SK-N-SH (cell line): Measurements from ENCODE around the gene BTNL8. TPM values are rescaled to one million over a fixed set of nuclear protein-coding genes. Genes with fewer than 3 reads are reported as not detected.

ENCODE experiments used
- CTCF ChIA-PET: fragments of 300-600, 350-600 bp; formaldehyde crosslinking; extraction: SDS; loops from one replicate; lab custom pipeline; 2021; lab: Yijun Ruan, JAX
- POLR2A ChIA-PET: fragments of 350-600 bp; sonication (Branson Sonifier 250); formaldehyde crosslinking; extraction: SDS; loops from one replicate; lab custom pipeline; 2020; ENCODE audit warnings: antibody characterized with exemption, inconsistent platforms; lab: Yijun Ruan, JAX
- DNase-seq: peaks from one replicate; pipeline ENCODE4 v3.0.0; 2012
- H2AFZ ChIP-seq: fragments of 200-600 bp; sonication (generic); 2 replicates; pipeline ENCODE4 v1.8.1; 2016; ENCODE audit warnings: antibody characterized with exemption, mild to moderate bottlenecking, low read depth
- H3F3A ChIP-seq: fragments of 200-600 bp; sonication (generic); replicated peaks from 2 replicates; pipeline ENCODE3; 2016; ENCODE audit warnings: antibody characterized with exemption, mild to moderate bottlenecking; ENCODE audit not compliant: insufficient read depth
- H3K27ac ChIP-seq, 2 experiments: fragments of 200-500 bp in 1 of 2; fragments of 200-600 bp in 1 of 2; sonication (Bioruptor generic) in 1 of 2; sonication (generic), shearing (Covaris generic) in 1 of 2; 2 replicates each; pipeline versions ENCODE4 v1.5.1 to v1.6.1; 2014 to 2016; ENCODE audit warnings: low read depth in 2 of 2, inconsistent platforms in 1 of 2, low read length in 1 of 2, mild to moderate bottlenecking in 1 of 2, mixed read lengths in 1 of 2
- H3K27me3 ChIP-seq: fragments of 200-600 bp; sonication (generic), shearing (Covaris generic); 2 replicates; pipeline ENCODE4 v1.6.1; 2016; ENCODE audit warnings: mixed run types; ENCODE audit not compliant: insufficient read depth
- H3K36me3 ChIP-seq, 2 experiments: fragments of 200-500 bp in 1 of 2; fragments of 200-600 bp in 1 of 2; sonication (Bioruptor generic) in 1 of 2; sonication (generic) in 1 of 2; replicated peaks in 1 of 2; 2 replicates each; pipeline versions ENCODE3 to v1.5.1; 2014 to 2016; ENCODE audit warnings: low read length in 1 of 2, mild to moderate bottlenecking in 1 of 2; ENCODE audit not compliant: insufficient read depth in 2 of 2, control insufficient read depth in 1 of 2
- H3K4me1 ChIP-seq, 2 experiments: fragments of 200-500 bp in 1 of 2; fragments of 200-600 bp in 1 of 2; sonication (Bioruptor generic) in 1 of 2; sonication (generic), shearing (Covaris generic) in 1 of 2; 2 replicates each; pipeline versions ENCODE4 v1.5.1 to v1.6.1; 2014 to 2016; ENCODE audit warnings: low read depth in 1 of 2, low read length in 1 of 2, mixed run types in 1 of 2; ENCODE audit not compliant: insufficient read depth in 2 of 2, control insufficient read depth in 1 of 2
- H3K4me2 ChIP-seq: fragments of 200-600 bp; sonication (generic), shearing (Covaris generic); 2 replicates; pipeline ENCODE4 v1.6.1; 2017; ENCODE audit warnings: mixed run types
- H3K4me3 ChIP-seq, 2 experiments: fragments of 200-500 bp in 1 of 2; fragments of 200-600 bp in 1 of 2; sonication (Bioruptor generic) in 1 of 2; sonication (generic), shearing (Covaris generic) in 1 of 2; 2 replicates each; pipeline versions ENCODE4 v1.5.1 to v1.8.1; 2014 to 2016; ENCODE audit warnings: low read depth in 2 of 2, inconsistent platforms in 1 of 2, low read length in 1 of 2, mild to moderate bottlenecking in 1 of 2, mixed read lengths in 1 of 2, moderate library complexity in 1 of 2
- H3K79me2 ChIP-seq: fragments of 200-600 bp; sonication (generic); 2 replicates; pipeline ENCODE4 v1.8.1; 2017; ENCODE audit warnings: mild to moderate bottlenecking; ENCODE audit not compliant: insufficient read depth
- H3K9ac ChIP-seq: fragments of 200-600 bp; sonication (generic); 2 replicates; pipeline ENCODE4 v1.6.1; 2017; ENCODE audit warnings: mixed run types
- H3K9me2 ChIP-seq: fragments of 200-600 bp; sonication (generic); 2 replicates; pipeline ENCODE4 v1.6.1; 2017; ENCODE audit warnings: mixed run types
- H3K9me3 ChIP-seq: fragments of 200-600 bp; sonication (generic); 2 replicates; pipeline ENCODE4 v1.6.1; 2017; ENCODE audit warnings: mixed run types, mild to moderate bottlenecking, moderate library complexity
- H4K20me1 ChIP-seq: fragments of 200-600 bp; sonication (generic); 2 replicates; pipeline ENCODE4 v1.6.1; 2017; ENCODE audit warnings: mild to moderate bottlenecking, mixed run types; ENCODE audit not compliant: insufficient read depth
- CHD2 ChIP-seq: fragments of 150-350 bp; IDR thresholded peaks from 2 replicates; pipeline ENCODE4 v1.6.1; 2018; ENCODE audit warnings: low read length; ENCODE audit not compliant: partially characterized antibody
- ELF1 ChIP-seq: IDR thresholded peaks from 2 replicates; pipeline ENCODE4 v1.4.0; 2012
- GABPA ChIP-seq: IDR thresholded peaks from 2 replicates; pipeline ENCODE4 v1.4.0; 2012; ENCODE audit warnings: low read depth, mild to moderate bottlenecking
- GATA2 ChIP-seq: sonication (generic); formaldehyde crosslinking; IDR thresholded peaks from 2 replicates; pipeline ENCODE4 v1.5.0; 2020; ENCODE audit warnings: mild to moderate bottlenecking, missing genetic modification reagents
- JUND ChIP-seq: IDR thresholded peaks from 2 replicates; pipeline ENCODE4 v1.4.0; 2012
- NFIC ChIP-seq: IDR thresholded peaks from 2 replicates; pipeline ENCODE4 v1.4.0; 2012; ENCODE audit warnings: borderline replicate concordance
- NRF1 ChIP-seq: IDR thresholded peaks from 2 replicates; pipeline ENCODE4 v1.6.1; 2012; ENCODE audit warnings: low read depth, mild to moderate bottlenecking, low read length
- RCOR1 ChIP-seq: fragments of 150-350 bp; IDR thresholded peaks from 2 replicates; pipeline ENCODE4 v1.6.1; 2017; ENCODE audit warnings: antibody characterized with exemption, low read length
- RFX5 ChIP-seq: IDR thresholded peaks from 2 replicates; pipeline ENCODE4 v1.6.1; 2012; ENCODE audit warnings: mild to moderate bottlenecking, improper control_type of control experiment, low read length
- RXRA ChIP-seq: IDR thresholded peaks from 2 replicates; pipeline ENCODE4 v1.4.0; 2012; ENCODE audit warnings: low read depth, mild to moderate bottlenecking, borderline replicate concordance
- TCF12 ChIP-seq: IDR thresholded peaks from 2 replicates; pipeline ENCODE4 v1.4.0; 2012
- YY1 ChIP-seq: IDR thresholded peaks from 2 replicates; pipeline ENCODE4 v1.4.0; 2012; ENCODE audit warnings: low read depth, mild to moderate bottlenecking
- WGBS: methylation state at CpG from one replicate; pipeline ENCODE4 v1.1.6; 2017; ENCODE audit warnings: low lambda C conversion rate; 5-methylcytosine and 5-hydroxymethylcytosine counted together
- polyA plus RNA-seq, 3 experiments: library from polyadenylated mRNA; depleted of rRNA; stranded (reverse); fragments of >200 nt; gene quantifications; 2 replicates each; pipeline ENCODE4 v1.2.3, GENCODE V29; 2012
- TF ChIP-seq, protein P1 (sequence below): fragments of 150-350 bp; IDR thresholded peaks from 2 replicates; pipeline ENCODE4 v1.6.1; 2016; ENCODE audit warnings: mild to moderate bottlenecking, low read depth, low read length
- TF ChIP-seq, protein P2 (sequence below): IDR thresholded peaks from 2 replicates; pipeline ENCODE4 v1.6.1; 2012; ENCODE audit warnings: mild to moderate bottlenecking, low read depth, low read length, moderate library complexity
- TF ChIP-seq, protein P3 (sequence below): fragments of 150-350 bp; IDR thresholded peaks from 2 replicates; pipeline ENCODE4 v1.6.1; 2017; ENCODE audit warnings: antibody characterized with exemption, low read length, low read depth, borderline replicate concordance
- TF ChIP-seq, protein P4 (sequence below): fragments of 200-600 bp; sonication (generic); IDR thresholded peaks from 2 replicates; pipeline ENCODE4 v1.6.1; 2017; ENCODE audit warnings: antibody characterized with exemption, mild to moderate bottlenecking, moderate library complexity
- TF ChIP-seq, protein P5 (sequence below): IDR thresholded peaks from 2 replicates; pipeline ENCODE4 v1.4.0; 2012; ENCODE audit warnings: low read depth

Gene BTNL8
- polyA plus RNA-seq, 1 of the 3 experiments (the other 2 are of a cell fraction), result not detected

DNA sequence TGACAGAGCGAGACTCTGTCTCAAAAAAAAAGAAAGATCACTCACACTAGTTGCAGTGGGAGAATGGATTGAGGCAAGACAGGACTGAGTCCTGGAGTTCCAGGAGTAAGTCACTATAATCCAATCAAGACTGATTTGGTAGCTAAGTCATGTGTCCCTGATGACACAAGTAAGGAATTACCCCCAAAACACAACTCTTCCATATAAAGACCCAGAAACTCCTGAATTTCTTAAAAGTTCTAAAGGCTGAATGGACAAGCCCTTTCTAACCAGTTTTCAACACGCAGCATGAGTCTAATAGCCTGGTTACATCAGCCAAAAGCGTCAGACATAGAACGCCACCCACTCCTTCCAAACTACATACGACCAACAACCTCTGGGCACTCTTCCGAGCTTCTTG, 40.4 kb upstream of the BTNL8 start:
- no peaks in the 10 kb centered on the region for H3K27me3 ChIP-seq
- no peak overlapping the region for H3K4me3 ChIP-seq
- peaks cover 49% of the 10 kb centered on the region for H3K79me2 ChIP-seq
- 92% methylated on average over 6 of the region's 6 CpGs for WGBS
- CTCF ChIA-PET, result no interaction called here
- no peak for DNase-seq
- H3K9me2 ChIP-seq, result no peaks in the 10 kb centered on the region
- no peak overlapping the region for H3K9ac ChIP-seq
- peaks cover 8% of the 10 kb centered on the region for H3F3A ChIP-seq
- no peak overlapping the region for H3K27ac ChIP-seq
- TF ChIP-seq, protein P1, sequence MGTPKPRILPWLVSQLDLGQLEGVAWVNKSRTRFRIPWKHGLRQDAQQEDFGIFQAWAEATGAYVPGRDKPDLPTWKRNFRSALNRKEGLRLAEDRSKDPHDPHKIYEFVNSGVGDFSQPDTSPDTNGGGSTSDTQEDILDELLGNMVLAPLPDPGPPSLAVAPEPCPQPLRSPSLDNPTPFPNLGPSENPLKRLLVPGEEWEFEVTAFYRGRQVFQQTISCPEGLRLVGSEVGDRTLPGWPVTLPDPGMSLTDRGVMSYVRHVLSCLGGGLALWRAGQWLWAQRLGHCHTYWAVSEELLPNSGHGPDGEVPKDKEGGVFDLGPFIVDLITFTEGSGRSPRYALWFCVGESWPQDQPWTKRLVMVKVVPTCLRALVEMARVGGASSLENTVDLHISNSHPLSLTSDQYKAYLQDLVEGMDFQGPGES, result no peak
- TF ChIP-seq JUND (no peak), GABPA (no peak), GATA2 (CRISPR knock-in tag) (no peak), RFX5 (no peak), TCF12 (no peak), ELF1 (no peak), NFIC (no peak), NRF1 (no peak), YY1 (no peak), RCOR1 (no peak), CHD2 (no peak), RXRA (no peak)
- TF ChIP-seq, protein P2, sequence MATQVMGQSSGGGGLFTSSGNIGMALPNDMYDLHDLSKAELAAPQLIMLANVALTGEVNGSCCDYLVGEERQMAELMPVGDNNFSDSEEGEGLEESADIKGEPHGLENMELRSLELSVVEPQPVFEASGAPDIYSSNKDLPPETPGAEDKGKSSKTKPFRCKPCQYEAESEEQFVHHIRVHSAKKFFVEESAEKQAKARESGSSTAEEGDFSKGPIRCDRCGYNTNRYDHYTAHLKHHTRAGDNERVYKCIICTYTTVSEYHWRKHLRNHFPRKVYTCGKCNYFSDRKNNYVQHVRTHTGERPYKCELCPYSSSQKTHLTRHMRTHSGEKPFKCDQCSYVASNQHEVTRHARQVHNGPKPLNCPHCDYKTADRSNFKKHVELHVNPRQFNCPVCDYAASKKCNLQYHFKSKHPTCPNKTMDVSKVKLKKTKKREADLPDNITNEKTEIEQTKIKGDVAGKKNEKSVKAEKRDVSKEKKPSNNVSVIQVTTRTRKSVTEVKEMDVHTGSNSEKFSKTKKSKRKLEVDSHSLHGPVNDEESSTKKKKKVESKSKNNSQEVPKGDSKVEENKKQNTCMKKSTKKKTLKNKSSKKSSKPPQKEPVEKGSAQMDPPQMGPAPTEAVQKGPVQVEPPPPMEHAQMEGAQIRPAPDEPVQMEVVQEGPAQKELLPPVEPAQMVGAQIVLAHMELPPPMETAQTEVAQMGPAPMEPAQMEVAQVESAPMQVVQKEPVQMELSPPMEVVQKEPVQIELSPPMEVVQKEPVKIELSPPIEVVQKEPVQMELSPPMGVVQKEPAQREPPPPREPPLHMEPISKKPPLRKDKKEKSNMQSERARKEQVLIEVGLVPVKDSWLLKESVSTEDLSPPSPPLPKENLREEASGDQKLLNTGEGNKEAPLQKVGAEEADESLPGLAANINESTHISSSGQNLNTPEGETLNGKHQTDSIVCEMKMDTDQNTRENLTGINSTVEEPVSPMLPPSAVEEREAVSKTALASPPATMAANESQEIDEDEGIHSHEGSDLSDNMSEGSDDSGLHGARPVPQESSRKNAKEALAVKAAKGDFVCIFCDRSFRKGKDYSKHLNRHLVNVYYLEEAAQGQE, result no peak
- TF ChIP-seq, protein P3, sequence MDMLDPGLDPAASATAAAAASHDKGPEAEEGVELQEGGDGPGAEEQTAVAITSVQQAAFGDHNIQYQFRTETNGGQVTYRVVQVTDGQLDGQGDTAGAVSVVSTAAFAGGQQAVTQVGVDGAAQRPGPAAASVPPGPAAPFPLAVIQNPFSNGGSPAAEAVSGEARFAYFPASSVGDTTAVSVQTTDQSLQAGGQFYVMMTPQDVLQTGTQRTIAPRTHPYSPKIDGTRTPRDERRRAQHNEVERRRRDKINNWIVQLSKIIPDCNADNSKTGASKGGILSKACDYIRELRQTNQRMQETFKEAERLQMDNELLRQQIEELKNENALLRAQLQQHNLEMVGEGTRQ, result no peak
- TF ChIP-seq, protein P4, sequence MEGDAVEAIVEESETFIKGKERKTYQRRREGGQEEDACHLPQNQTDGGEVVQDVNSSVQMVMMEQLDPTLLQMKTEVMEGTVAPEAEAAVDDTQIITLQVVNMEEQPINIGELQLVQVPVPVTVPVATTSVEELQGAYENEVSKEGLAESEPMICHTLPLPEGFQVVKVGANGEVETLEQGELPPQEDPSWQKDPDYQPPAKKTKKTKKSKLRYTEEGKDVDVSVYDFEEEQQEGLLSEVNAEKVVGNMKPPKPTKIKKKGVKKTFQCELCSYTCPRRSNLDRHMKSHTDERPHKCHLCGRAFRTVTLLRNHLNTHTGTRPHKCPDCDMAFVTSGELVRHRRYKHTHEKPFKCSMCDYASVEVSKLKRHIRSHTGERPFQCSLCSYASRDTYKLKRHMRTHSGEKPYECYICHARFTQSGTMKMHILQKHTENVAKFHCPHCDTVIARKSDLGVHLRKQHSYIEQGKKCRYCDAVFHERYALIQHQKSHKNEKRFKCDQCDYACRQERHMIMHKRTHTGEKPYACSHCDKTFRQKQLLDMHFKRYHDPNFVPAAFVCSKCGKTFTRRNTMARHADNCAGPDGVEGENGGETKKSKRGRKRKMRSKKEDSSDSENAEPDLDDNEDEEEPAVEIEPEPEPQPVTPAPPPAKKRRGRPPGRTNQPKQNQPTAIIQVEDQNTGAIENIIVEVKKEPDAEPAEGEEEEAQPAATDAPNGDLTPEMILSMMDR, result no peak
- TF ChIP-seq, protein P5, sequence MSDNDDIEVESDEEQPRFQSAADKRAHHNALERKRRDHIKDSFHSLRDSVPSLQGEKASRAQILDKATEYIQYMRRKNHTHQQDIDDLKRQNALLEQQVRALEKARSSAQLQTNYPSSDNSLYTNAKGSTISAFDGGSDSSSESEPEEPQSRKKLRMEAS, result no peak
- TF ChIP-seq, all 33 proteins: peak for 0
- POLR2A ChIA-PET, result no interaction called here
- Histone ChIP-seq H3K36me3 (peaks cover 22 to 23% of the 10 kb centered on the region in 2 experiments), H3K9me3 (no peaks in the 10 kb centered on the region), H2AFZ (no peak overlapping the region), H3K4me1 (no peaks in the 10 kb centered on the region; a peak in 2 of 4 replicates), H4K20me1 (no peaks in the 10 kb centered on the region), H3K4me2 (no peak overlapping the region)
